Measurements from ENCODE around the gene MAST4.

DNA sequence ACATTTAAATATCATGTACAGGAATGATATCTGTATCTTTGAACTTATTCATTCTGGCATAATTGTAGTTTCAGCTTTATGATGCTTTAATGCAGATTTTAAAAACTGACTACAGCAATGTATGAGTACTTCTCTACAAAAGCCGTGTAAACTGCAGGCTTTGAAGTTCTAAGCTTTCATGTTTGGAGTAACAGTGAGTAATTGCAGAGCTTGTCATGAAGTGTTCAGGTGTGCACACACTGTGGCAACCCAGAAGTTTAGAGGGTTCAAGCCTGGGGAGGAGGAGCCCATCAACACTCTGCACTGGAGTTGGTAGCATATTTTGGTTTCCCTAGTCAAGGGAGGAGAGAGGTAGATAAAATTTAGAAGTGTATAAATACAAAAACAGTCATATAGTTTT is 469.5 kb downstream of the MAST4 start:
- no peak for TF ChIP-seq RAD21 (IDR thresholded peaks at IDR 0.05; ENCODE audit: low read length)
- no peak for TF ChIP-seq CTCF (conservative IDR thresholded peaks at IDR 0.05; ENCODE audit: low read depth, low read length)
- TF ChIP-seq MAZ (IDR thresholded peaks at IDR 0.05; ENCODE audit: borderline replicate concordance, low read depth, low read length): no peak
- no peak for TF ChIP-seq POLR2A (IDR thresholded peaks at IDR 0.05; ENCODE audit: low read depth, low read length)
- TF ChIP-seq, protein P1, sequence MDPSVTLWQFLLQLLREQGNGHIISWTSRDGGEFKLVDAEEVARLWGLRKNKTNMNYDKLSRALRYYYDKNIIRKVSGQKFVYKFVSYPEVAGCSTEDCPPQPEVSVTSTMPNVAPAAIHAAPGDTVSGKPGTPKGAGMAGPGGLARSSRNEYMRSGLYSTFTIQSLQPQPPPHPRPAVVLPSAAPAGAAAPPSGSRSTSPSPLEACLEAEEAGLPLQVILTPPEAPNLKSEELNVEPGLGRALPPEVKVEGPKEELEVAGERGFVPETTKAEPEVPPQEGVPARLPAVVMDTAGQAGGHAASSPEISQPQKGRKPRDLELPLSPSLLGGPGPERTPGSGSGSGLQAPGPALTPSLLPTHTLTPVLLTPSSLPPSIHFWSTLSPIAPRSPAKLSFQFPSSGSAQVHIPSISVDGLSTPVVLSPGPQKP (IDR thresholded peaks at IDR 0.05; ENCODE audit: borderline replicate concordance, low read depth, low read length): no peak
- TF ChIP-seq RCOR1 (IDR thresholded peaks at IDR 0.05; ENCODE audit: insufficient replicate concordance, low read length): no peak
- TF ChIP-seq BHLHE40 (IDR thresholded peaks at IDR 0.05; ENCODE audit: low read depth, low read length): no peak
- no peak for TF ChIP-seq CEBPB (IDR thresholded peaks at IDR 0.05; ENCODE audit: low read depth, low read length)

Data from IMR-90 (cell line).